CD8-positive, alpha-beta memory T cell (primary cell): Measurements from ENCODE around the gene UROD. TPM values are rescaled to one million over a fixed set of nuclear protein-coding genes. Genes with fewer than 3 reads are reported as not detected.
"Not testable (repeated sequence)": the region's sequence is repeated elsewhere in the genome, so short reads cannot be mapped to it uniquely, and the experiment has no call there.

Experiments used
- CTCF ChIA-PET: fragments of 350-600 bp; sonication (Branson Sonifier 250); formaldehyde crosslinking; loops from one replicate; lab custom pipeline; 2021; ENCODE audit warnings: antibody characterized with exemption; lab: Charles Lee
- POLR2A ChIA-PET: fragments of 350-600 bp; sonication (Branson Sonifier 250); formaldehyde crosslinking; loops from one replicate; lab custom pipeline; 2021; ENCODE audit warnings: antibody characterized with exemption; lab: Charles Lee
- DNase-seq, 5 donors: peaks; one replicate each; pipeline versions ENCODE4 v3.0.0 to v3.0.0-alpha.2; 2020 to 2022; ENCODE audit warnings: mixed read lengths in 1 of 5
- H3K27ac ChIP-seq: one replicate; pipeline ENCODE4 v1.7.0; 2013; ENCODE audit warnings: low read depth, mild to moderate bottlenecking, low read length, moderate library complexity
- H3K27me3 ChIP-seq: 2 replicates; pipeline ENCODE4 v1.7.0; 2013; ENCODE audit warnings: low read length, mild to moderate bottlenecking; ENCODE audit not compliant: insufficient read depth, poor library complexity, severe bottlenecking
- H3K36me3 ChIP-seq: 2 replicates; pipeline ENCODE4 v1.7.0; 2013; ENCODE audit warnings: mild to moderate bottlenecking, low read length, moderate library complexity; ENCODE audit not compliant: insufficient read depth
- H3K4me1 ChIP-seq: 2 replicates; pipeline ENCODE4 v1.7.0; 2013; ENCODE audit warnings: mild to moderate bottlenecking, low read length, moderate library complexity; ENCODE audit not compliant: insufficient read depth
- H3K4me3 ChIP-seq: 2 replicates; pipeline ENCODE4 v1.7.0; 2013; ENCODE audit warnings: mild to moderate bottlenecking, low read length
- H3K9me3 ChIP-seq: 2 replicates; pipeline ENCODE4 v1.7.0; 2013; ENCODE audit warnings: mild to moderate bottlenecking, low read length
- H3K27ac Mint-ChIP-seq, 8 donors: one replicate each; pipeline ENCODE4 v1.8.0; 2020 to 2021; ENCODE audit warnings: mixed read lengths in 8 of 8, mild to moderate bottlenecking in 6 of 8, inconsistent platforms in 3 of 8, moderate library complexity in 3 of 8
- H3K27me3 Mint-ChIP-seq, 2 donors: one replicate each; pipeline ENCODE4 v1.8.0; 2020 to 2021; ENCODE audit warnings: mixed read lengths in 2 of 2, mild to moderate bottlenecking in 1 of 2, moderate library complexity in 1 of 2
- H3K36me3 Mint-ChIP-seq, 3 donors: one replicate each; pipeline ENCODE4 v1.8.0; 2020 to 2021; ENCODE audit warnings: mixed read lengths in 3 of 3, inconsistent platforms in 1 of 3, mild to moderate bottlenecking in 1 of 3
- H3K4me1 Mint-ChIP-seq, 3 donors: one replicate each; pipeline ENCODE4 v1.8.0; 2020 to 2021; ENCODE audit warnings: mixed read lengths in 3 of 3, inconsistent platforms in 1 of 3, mild to moderate bottlenecking in 1 of 3
- H3K4me3 Mint-ChIP-seq, 7 donors: one replicate each; pipeline ENCODE4 v1.8.0; 2020 to 2021; ENCODE audit warnings: mixed read lengths in 7 of 7, mild to moderate bottlenecking in 6 of 7, moderate library complexity in 4 of 7, inconsistent platforms in 2 of 7
- H3K9me3 Mint-ChIP-seq, 5 donors: one replicate each; pipeline ENCODE4 v1.8.0; 2020 to 2022; ENCODE audit warnings: mixed read lengths in 5 of 5, mild to moderate bottlenecking in 3 of 5, moderate library complexity in 2 of 5, inconsistent platforms in 1 of 5
- polyA plus RNA-seq: library from polyadenylated mRNA; unstranded; fragments of 300-500 nt; fragmentation: Illumina TruSeq; gene quantifications from one replicate; pipeline ENCODE4 v1.2.3, GENCODE V29; 2021
- total RNA-seq, 2 experiments: library from RNA; stranded (reverse); gene quantifications; one replicate each; pipeline ENCODE4 v1.2.3, GENCODE V29; 2021

The UROD gene
- total RNA-seq, result 10 to 100 TPM; 89.9 to 92.4 TPM
- 62.9 TPM for polyA plus RNA-seq

DNA sequence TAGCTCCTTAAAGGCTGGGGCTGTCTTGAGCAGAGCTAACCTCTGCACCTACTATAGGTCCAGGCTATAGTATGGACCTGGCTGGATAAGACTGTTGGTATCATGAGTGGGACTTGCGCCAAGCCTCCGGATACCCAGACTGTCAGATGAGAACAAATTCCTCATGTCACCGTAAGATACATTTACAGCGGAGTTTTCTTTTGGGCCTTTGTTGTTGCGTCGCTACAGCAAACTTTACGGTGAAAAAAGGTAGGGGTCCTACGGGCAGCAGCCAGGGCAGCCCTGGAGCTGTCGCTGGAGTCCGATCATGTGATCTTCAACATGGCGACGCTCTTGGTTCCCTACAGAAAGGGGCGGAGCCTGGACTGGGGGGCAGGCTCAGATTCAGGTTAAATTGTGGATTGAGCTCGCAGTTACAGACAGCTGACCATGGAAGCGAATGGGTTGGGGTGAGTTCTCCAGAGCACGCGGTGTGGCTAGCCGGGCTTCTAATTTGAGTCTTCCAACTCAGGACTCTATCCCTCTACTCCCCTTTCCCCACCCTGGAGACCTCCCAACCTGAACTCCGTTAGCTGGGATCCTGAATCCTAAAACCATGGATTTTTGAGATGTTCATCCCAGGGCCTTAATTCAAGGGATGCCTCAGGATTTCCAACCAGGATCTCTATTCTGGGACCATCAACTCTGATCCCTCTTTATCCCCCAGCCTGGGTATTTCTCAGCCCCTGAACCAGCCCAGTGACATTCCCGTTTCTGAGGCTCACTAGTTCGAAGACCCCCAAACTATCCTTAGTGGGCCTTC is at the start of gene UROD:
Gene UROD (plus strand): TSS at position 418 of the 802 bp plus-strand sequence. CDS start 12 bp downstream, at position 430.
- peaks cover 36% of the 10 kb centered on the region for H3K36me3 ChIP-seq
- peaks cover 35 to 60% (median 55%) of the 10 kb centered on the region in 3 donors for H3K4me1 Mint-ChIP-seq
- ChIA-PET CTCF (interaction anchor here (0.9 to 6.6 kb wide), 15 partner anchors 24 to 674 kb away, joined by 3 to 173 read pairs (median 7); partner anchors contain the start of genes BEST4, EIF2B3, GPBP1L1 and MUTYH), POLR2A (interaction anchor here (0.5 to 3.2 kb wide), 24 partner anchors 10 to 572 kb away, joined by 3 to 55 read pairs (median 4); partner anchors contain the start of genes BTBD19, CCDC163, EIF2B3 and MMACHC)
- peaks cover 0 to 53% (median 11%) of the 10 kb centered on the region in 3 donors for H3K36me3 Mint-ChIP-seq
- peak within 1 kb of the TSS; percentile 66 for H3K4me3 ChIP-seq
- peak within 1 kb of the TSS; percentile 89 to 98 (median 96) for H3K4me3 Mint-ChIP-seq
- peaks cover 31% of the 10 kb centered on the region for H3K4me1 ChIP-seq
- H3K27ac ChIP-seq, result peak within 1 kb of the TSS; percentile 74
- H3K9me3 Mint-ChIP-seq, result no peaks in the 10 kb centered on the region
- no peaks in the 10 kb centered on the region for H3K27me3 ChIP-seq
- peak within 1 kb of the TSS; percentile 86 to 99 (median 98) for H3K27ac Mint-ChIP-seq
- no peaks in the 10 kb centered on the region for H3K27me3 Mint-ChIP-seq
- H3K9me3 ChIP-seq, result no peaks in the 10 kb centered on the region
- peak; percentile 79 to 93 (median 86) for DNase-seq

- H3K4me1 Mint-ChIP-seq, result peaks cover 0 to 1% (median 0%) of the 10 kb centered on the region in 3 donors
- ChIA-PET CTCF (no interaction called here), POLR2A (no interaction called here)
- H3K9me3 Mint-ChIP-seq, result no peaks in the 10 kb centered on the region
- no peak for DNase-seq
- Histone ChIP-seq H3K4me3 (no peak overlapping the region), H3K27ac (no peak overlapping the region), H3K4me1 (no peaks in the 10 kb centered on the region), H3K27me3 (no peaks in the 10 kb centered on the region), H3K36me3 (no peaks in the 10 kb centered on the region), H3K9me3 (no peaks in the 10 kb centered on the region)
- H3K27me3 Mint-ChIP-seq, result no peaks in the 10 kb centered on the region
- no peak overlapping the region for H3K27ac Mint-ChIP-seq
- H3K4me3 Mint-ChIP-seq, result no peak overlapping the region
- H3K36me3 Mint-ChIP-seq, result peaks cover 0 to 41% (median 6%) of the 10 kb centered on the region in 3 donors
Measured at GRCh38 chr1:44962729-44963128, 49.3 kb upstream of the UROD start.

- Histone ChIP-seq H3K9me3 (no peaks in the 10 kb centered on the region), H3K27me3 (no peaks in the 10 kb centered on the region), H3K36me3 (no peaks in the 10 kb centered on the region), H3K4me1 (no peaks in the 10 kb centered on the region), H3K4me3 (no peak overlapping the region), H3K27ac (no peak overlapping the region)
- no peak overlapping the region for H3K27ac Mint-ChIP-seq
- H3K27me3 Mint-ChIP-seq, result no peaks in the 10 kb centered on the region
- CTCF ChIA-PET, result interaction anchor here (1.2 kb wide), 1 partner anchor 603 kb away, joined by 3 read pairs; no protein-coding TSS in a partner anchor
- POLR2A ChIA-PET, result interaction anchor here (0.6 kb wide), 1 partner anchor 222 kb away, joined by 4 read pairs; no protein-coding TSS in a partner anchor
- DNase-seq, result no peak
- no peaks in the 10 kb centered on the region for H3K9me3 Mint-ChIP-seq
- H3K36me3 Mint-ChIP-seq, result peaks cover 0 to 35% (median 6%) of the 10 kb centered on the region in 3 donors
- H3K4me1 Mint-ChIP-seq, result peaks cover 0 to 1% (median 0%) of the 10 kb centered on the region in 3 donors
- H3K4me3 Mint-ChIP-seq, result no peak overlapping the region
Measured at GRCh38 chr1:44964396-44964795, 47.7 kb upstream of the UROD start.

GRCh38 chr1:44970317-44970716 is 41.7 kb upstream of the UROD start:
- H3K4me3 Mint-ChIP-seq, result no peak overlapping the region
- peaks cover 0 to 5% (median 3%) of the 10 kb centered on the region in 3 donors for H3K4me1 Mint-ChIP-seq
- no peaks in the 10 kb centered on the region for H3K27me3 Mint-ChIP-seq
- Histone ChIP-seq H3K4me1 (no peaks in the 10 kb centered on the region), H3K4me3 (no peak overlapping the region), H3K36me3 (no peaks in the 10 kb centered on the region), H3K9me3 (no peaks in the 10 kb centered on the region), H3K27ac (no peak overlapping the region), H3K27me3 (no peaks in the 10 kb centered on the region)
- peaks cover 3 to 41% (median 8%) of the 10 kb centered on the region in 3 donors for H3K36me3 Mint-ChIP-seq
- H3K9me3 Mint-ChIP-seq, result no peaks in the 10 kb centered on the region
- H3K27ac Mint-ChIP-seq, result peak overlapping the region in 3 of 8 donors; percentile 5 to 70 (median 43)
- CTCF ChIA-PET, result no interaction called here
- POLR2A ChIA-PET, result no interaction called here
- DNase-seq, result no peak

DNA sequence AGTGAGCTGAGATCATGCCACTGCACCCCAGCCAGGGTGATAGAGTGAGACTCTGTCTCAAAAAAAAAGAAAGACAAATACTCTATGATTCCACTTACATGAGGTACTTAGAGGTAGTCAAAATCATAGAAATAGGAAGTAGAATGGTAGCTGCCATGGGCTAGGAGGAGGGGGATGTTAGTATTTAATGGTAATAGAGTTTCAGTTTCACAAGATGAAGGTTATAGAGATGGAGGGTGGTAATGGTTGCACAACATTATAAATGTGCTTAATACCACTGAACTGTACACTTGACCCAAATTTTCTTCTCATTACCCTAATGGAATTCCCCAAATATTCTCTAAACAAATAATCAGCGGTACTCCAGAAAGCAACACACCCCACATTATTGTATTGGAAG is 38.4 kb upstream of the UROD start:
- Mint-ChIP-seq H3K9me3 (peaks cover 0 to 7% (median 0%) of the 10 kb centered on the region in 5 donors), H3K4me1 (peaks cover 0 to 6% (median 5%) of the 10 kb centered on the region in 3 donors), H3K27ac (peak overlapping the region in 3 of 8 donors; percentile 7 to 32 (median 30)), H3K36me3 (peaks cover 21 to 64% (median 25%) of the 10 kb centered on the region in 3 donors), H3K4me3 (no peak overlapping the region), H3K27me3 (no peaks in the 10 kb centered on the region)
- H3K36me3 ChIP-seq, result no peaks in the 10 kb centered on the region
- POLR2A ChIA-PET, result no interaction called here
- no peaks in the 10 kb centered on the region for H3K27me3 ChIP-seq
- no peak for DNase-seq
- H3K27ac ChIP-seq, result no peak overlapping the region
- H3K4me1 ChIP-seq, result no peaks in the 10 kb centered on the region
- no peak overlapping the region for H3K4me3 ChIP-seq
- CTCF ChIA-PET, result no interaction called here
- no peaks in the 10 kb centered on the region for H3K9me3 ChIP-seq

GRCh38 chr1:44976252-44976651 is 35.8 kb upstream of the UROD start:
- H3K27me3 Mint-ChIP-seq, result no peaks in the 10 kb centered on the region
- no peaks in the 10 kb centered on the region for H3K4me1 ChIP-seq
- ChIA-PET CTCF (no interaction called here), POLR2A (no interaction called here)
- H3K36me3 Mint-ChIP-seq, result peaks cover 23 to 77% (median 26%) of the 10 kb centered on the region in 3 donors
- H3K27ac Mint-ChIP-seq, result no peak overlapping the region
- H3K36me3 ChIP-seq, result no peaks in the 10 kb centered on the region
- no peaks in the 10 kb centered on the region for H3K27me3 ChIP-seq
- H3K27ac ChIP-seq, result no peak overlapping the region
- no peak for DNase-seq
- no peak overlapping the region for H3K4me3 ChIP-seq
- H3K4me1 Mint-ChIP-seq, result peaks cover 0 to 12% (median 8%) of the 10 kb centered on the region in 3 donors
- H3K4me3 Mint-ChIP-seq, result no peak overlapping the region
- peaks cover 0 to 7% (median 0%) of the 10 kb centered on the region in 5 donors for H3K9me3 Mint-ChIP-seq
- no peaks in the 10 kb centered on the region for H3K9me3 ChIP-seq

DNA sequence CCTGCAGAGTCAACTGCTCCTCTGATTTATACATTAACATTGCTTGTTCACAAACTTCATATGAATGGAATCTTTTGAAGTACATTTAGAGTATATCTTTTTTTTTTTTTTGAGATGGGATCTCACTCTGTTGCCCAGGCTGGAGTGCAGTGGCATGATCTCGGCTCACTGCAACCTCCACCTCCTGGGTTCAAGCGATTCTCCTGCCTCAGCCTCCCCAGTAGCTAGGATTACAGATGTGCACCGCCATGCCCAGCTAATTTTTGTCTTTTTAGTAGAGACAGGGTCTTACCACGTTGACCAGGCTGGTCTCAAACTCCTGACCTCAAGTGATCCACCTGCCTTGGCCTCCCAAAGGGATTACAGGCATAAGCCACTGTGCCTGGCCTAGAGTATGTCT is 34.7 kb upstream of the UROD start:
- H3K4me1 ChIP-seq, H3K9me3 Mint-ChIP-seq, H3K27ac ChIP-seq, CTCF ChIA-PET, H3K4me3 Mint-ChIP-seq, H3K27me3 ChIP-seq, DNase-seq, H3K4me3 ChIP-seq, H3K27ac Mint-ChIP-seq, H3K9me3 ChIP-seq, H3K36me3 ChIP-seq, H3K27me3 Mint-ChIP-seq, POLR2A ChIA-PET: not testable (repeated sequence)
- Mint-ChIP-seq H3K4me1 (peaks cover 3 to 17% (median 10%) of the 10 kb centered on the region in 3 donors), H3K36me3 (peaks cover 21 to 76% (median 26%) of the 10 kb centered on the region in 3 donors)
